GM12892 (cell line): ENCODE results near the gene ZNF319.

ENCODE experiments used
- DNase-seq: peaks from one replicate; pipeline ENCODE4 v3.0.0; 2011; ENCODE audit not compliant: insufficient read length
- FAIRE-seq: peaks from 2 replicates; lab custom pipeline; 2011; peaks lifted over from hg19 to GRCh38; lab: Jason Lieb, UNC
- POLR2A ChIP-seq: IDR thresholded peaks from 2 replicates; pipeline ENCODE4 v1.6.1; 2011; ENCODE audit warnings: low read depth, low read length, control low read depth
- POLR2AphosphoS5 ChIP-seq: IDR thresholded peaks from 2 replicates; pipeline ENCODE4 v1.6.1; 2011; ENCODE audit warnings: low read depth, low read length, control low read depth
- TAF1 ChIP-seq: IDR thresholded peaks from 2 replicates; pipeline ENCODE4 v1.6.1; 2011; ENCODE audit warnings: low read depth, mild to moderate bottlenecking, control low read depth, low read length, borderline replicate concordance

The ZNF319 gene

DNA sequence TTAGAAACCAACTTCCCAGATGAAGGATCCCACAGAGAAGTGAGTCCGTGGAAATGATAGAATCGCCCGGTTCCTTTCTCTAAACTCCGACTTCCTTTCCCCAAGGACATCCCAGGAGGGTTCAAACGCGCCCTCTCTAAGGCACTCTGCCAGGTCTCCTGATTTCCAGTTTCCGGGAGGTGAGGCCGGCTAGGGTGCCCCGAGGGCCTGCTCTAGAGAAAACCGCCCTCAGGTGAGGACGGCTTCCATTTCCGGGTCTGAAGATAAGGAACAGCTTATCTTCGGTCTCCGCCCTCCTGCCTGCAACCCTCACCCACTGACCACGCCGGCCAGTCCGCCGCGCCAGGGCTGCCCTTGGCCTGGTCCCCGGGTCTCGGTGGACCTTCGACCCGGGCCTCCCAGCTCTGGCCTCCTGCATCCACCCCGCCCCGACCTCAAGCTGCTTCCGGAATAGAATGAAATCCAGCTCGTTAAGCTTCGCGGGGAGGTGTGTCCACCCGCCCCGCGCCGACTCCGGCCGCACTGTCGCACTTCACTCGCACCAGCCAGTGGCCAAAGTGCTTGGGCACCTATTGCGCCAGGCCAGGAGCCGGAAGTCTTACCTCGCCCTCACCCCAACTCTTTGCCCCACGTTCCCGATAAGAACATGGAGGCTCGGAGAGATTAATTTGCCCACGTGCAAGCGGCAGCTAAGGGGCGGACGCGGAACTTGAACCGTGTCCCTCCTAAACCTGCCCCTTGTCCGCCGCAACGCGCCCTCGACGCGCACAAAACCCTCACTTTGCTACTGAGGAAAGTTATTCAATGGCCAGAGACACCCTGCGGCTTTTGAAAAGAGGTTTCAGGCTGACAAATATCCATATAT, 24.2 kb upstream of the ZNF319 start:
- FAIRE-seq (no peak), DNase-seq (no peak)
- no peak for TF ChIP-seq POLR2AphosphoS5
- no peak for TF ChIP-seq TAF1
- no peak for TF ChIP-seq POLR2A

- no peak for TF ChIP-seq TAF1
- DNase-seq (no peak), FAIRE-seq (no peak)
Observed at GRCh38 chr16:58022601-58023371, 22.3 kb upstream of the ZNF319 start.

- no peak for DNase-seq
- TF ChIP-seq TAF1 (no peak), POLR2A (no peak), POLR2AphosphoS5 (no peak)
- no peak for FAIRE-seq
Observed at GRCh38 chr16:58021661-58022551, 21.4 kb upstream of the ZNF319 start.

GRCh38 chr16:58020628-58021521, 20.4 kb upstream of the ZNF319 start:
- TF ChIP-seq POLR2A = no peak
- TF ChIP-seq TAF1 = no peak
- no peak for TF ChIP-seq POLR2AphosphoS5
- peak; percentile 78 for FAIRE-seq
- DNase-seq = no peak

DNA sequence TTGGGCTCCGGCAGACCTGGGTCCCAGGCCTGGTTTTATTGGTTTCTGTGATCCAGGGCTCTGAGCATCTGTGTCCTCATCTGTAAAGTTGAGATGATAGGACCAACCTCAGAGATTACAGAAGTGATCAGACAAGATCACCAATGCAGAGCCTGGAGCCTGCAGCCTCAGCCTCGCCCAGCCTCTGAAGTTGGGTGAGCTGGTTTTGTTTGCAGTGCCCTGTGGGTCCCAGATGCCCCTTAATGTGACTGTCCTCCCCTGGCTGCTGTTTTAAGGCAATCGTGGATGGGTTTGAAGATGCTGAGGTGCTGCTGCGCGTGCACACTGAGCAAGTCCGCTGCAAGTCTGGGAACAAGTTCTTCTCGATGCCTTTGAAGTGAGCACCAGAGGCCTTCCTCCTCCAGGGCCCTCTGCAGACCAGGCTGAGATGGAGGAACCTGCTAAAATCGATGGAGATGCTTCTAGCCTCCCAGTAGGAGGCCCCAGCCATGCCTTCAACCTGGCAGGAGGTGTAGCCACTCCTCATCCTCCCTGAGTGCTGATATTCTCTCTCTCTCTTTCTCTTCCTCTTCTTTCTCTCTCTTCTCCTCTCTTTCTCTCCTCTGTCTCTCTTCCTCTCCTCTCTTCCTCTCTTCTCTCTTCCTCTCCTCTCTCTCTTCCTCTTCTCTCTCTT, 19.5 kb upstream of the ZNF319 start:
- DNase-seq (no peak), FAIRE-seq (no peak)
- TF ChIP-seq POLR2A (no peak), POLR2AphosphoS5 (no peak), TAF1 (no peak)

- FAIRE-seq (no peak), DNase-seq (no peak)
- no peak for TF ChIP-seq TAF1
- no peak for TF ChIP-seq POLR2A
- TF ChIP-seq POLR2AphosphoS5 = no peak
Observed at GRCh38 chr16:58018803-58019202, 18.3 kb upstream of the ZNF319 start.

DNA sequence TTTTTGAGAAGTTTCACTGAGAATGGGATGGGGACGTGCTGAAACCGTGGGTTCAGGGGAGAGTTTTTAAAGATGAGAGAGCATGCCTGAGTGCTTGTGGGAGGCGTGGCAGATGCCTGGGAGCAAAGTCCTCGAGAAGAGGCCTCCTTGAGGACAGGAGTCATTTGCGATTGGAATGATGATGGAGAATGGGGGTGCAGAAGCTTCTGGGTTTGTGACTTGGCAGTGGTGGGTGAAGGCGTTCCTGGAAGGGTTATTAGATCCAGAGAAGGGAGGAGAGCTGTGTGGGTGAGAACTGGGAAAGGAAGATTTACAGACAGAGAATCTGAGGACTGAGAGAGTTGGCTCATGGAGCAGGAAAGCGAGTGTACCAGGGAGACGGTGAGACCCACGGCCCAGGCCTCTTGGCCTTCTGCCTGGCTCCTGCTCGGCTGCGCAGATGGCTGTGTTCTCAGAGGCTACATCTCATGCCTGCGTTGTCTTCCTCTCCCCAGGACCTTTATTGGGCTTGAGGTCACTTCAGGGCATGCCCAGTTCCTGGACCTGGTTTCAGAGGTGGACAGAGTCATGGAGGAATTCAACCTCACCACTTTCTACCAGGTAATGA, 16.5 kb upstream of the ZNF319 start:
- DNase-seq (no peak), FAIRE-seq (no peak)
- TF ChIP-seq POLR2AphosphoS5 = no peak
- TF ChIP-seq POLR2A = no peak
- no peak for TF ChIP-seq TAF1

DNA sequence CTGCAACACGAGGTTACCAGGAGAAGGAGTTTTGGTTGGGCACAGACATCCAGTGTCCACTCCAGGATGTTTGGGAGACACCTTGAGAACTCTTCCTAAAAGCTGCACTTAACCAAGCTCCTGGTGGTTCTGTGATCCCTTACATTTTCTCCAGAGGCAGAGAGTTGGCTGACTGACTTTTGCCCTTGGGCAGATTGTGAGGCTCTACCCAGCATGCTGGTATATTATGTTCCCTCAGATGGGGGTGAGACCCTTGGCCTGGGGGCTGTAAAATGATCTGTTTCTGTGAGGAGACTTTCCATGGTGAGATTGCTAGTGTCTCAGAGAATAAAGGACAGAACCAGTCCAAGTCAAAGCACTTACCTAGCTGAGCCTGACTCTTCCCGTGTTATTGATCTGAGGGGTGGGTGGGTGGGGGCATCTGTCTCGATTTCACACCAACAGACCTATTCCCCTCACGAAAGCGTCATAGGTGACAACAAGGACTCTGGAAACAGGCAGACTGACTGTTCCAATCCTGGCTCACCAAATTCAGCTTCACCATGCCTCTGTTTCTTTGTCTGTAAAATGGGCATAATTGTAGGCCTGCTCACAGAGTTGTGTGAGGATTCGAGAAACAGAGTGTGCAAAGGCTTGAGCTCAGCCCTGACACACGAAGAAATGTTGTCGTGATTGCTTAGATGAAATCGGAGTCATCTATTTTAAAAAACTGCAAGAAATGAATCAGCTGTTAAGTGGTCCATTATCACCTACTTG, 12.9 kb upstream of the ZNF319 start:
- FAIRE-seq = no peak
- DNase-seq = no peak
- TF ChIP-seq POLR2A (no peak), TAF1 (no peak), POLR2AphosphoS5 (no peak)

DNA sequence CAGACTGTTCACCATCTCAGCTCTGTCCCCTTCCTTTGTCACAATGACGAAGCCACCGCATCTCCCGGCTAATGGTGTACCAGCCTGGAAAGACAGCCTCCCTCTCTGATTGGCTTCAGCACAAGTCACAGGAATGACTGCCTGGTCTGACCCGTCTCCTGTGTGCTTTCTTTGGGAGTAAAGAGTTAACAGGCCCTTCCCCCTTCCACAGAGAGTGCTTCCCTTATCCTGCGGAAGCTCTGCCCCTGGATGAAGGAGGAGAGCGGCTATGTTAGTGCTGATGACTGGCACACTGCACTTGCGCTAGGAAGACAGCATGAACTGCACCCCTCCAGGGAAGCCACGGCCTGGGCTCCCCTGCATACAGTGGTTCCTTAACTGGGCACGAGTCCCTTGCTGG, 12.0 kb upstream of the ZNF319 start:
- TF ChIP-seq TAF1 (no peak), POLR2AphosphoS5 (no peak), POLR2A (no peak)

More for the DNA sequence above, 12.0 kb upstream of the ZNF319 start:
- FAIRE-seq (no peak), DNase-seq (no peak)
